ENCODE measurements around the gene CROCC2. TPM values are rescaled to one million over a fixed set of nuclear protein-coding genes. Genes with fewer than 3 reads are reported as not detected.

CROCC2 gene
- total and polyA plus RNA-seq, 7 donors: under 0.01 to 0.09 TPM; not detected in 5

DNA sequence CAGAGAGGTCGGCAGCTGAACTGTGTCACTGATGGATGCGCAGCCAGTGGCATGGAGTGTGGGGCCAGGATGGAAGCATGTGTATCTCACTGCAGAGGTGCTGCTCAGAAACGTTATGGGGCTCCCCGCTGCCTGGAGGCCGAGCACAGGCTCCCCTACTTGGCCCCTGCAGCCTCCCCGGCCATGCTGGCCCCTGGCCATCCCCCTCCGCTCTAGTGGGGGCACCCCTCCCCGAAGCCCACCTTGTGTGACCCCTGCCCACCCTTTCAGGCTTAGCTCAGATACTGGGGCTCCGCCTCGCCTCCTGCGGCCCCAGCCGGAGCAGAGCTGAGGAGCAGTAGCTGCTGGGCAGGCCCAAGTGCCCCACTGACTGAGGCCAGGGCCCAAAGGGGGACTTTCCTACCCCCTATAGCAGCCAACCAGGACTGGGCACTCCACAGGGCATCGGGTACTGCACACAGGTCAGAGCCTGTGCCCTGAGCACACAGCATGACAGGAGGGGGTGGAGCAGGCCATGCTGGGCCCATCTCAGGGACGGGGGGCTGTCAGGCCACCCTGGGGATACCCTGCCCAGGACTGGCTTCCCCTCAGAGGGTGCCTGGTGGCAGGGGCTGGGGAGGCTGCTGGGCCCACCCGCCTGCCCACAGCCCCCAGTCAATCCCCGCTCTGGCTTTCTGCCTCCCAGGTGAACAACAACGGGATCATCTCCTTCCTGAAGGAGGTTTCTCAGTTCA, 123.6 kb downstream of the CROCC2 start:
- Histone ChIP-seq H3K4me1 (no peaks in the 10 kb centered on the region), H3K27ac (no peak overlapping the region), H3K9me3 (peaks cover 0 to 10% (median 3%) of the 10 kb centered on the region in 4 donors), H3K4me3 (no peak overlapping the region), H3K36me3 (no peaks in the 10 kb centered on the region), H3K27me3 (no peaks in the 10 kb centered on the region)
- TF ChIP-seq, protein P1, sequence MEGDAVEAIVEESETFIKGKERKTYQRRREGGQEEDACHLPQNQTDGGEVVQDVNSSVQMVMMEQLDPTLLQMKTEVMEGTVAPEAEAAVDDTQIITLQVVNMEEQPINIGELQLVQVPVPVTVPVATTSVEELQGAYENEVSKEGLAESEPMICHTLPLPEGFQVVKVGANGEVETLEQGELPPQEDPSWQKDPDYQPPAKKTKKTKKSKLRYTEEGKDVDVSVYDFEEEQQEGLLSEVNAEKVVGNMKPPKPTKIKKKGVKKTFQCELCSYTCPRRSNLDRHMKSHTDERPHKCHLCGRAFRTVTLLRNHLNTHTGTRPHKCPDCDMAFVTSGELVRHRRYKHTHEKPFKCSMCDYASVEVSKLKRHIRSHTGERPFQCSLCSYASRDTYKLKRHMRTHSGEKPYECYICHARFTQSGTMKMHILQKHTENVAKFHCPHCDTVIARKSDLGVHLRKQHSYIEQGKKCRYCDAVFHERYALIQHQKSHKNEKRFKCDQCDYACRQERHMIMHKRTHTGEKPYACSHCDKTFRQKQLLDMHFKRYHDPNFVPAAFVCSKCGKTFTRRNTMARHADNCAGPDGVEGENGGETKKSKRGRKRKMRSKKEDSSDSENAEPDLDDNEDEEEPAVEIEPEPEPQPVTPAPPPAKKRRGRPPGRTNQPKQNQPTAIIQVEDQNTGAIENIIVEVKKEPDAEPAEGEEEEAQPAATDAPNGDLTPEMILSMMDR (IDR thresholded peaks at IDR 0.05): no peak
- TF ChIP-seq POLR2A (IDR thresholded peaks at IDR 0.05) (no peak), POLR2AphosphoS5 (IDR thresholded peaks at IDR 0.05) (no peak), EP300 (IDR thresholded peaks at IDR 0.05) (no peak)
- 89% methylated on average over 17 of the region's 17 CpGs for WGBS, 2 donors
- peak; percentile 52 for DNase-seq
- intact Hi-C loops (cut with DNase I): no loop called here

DNA sequence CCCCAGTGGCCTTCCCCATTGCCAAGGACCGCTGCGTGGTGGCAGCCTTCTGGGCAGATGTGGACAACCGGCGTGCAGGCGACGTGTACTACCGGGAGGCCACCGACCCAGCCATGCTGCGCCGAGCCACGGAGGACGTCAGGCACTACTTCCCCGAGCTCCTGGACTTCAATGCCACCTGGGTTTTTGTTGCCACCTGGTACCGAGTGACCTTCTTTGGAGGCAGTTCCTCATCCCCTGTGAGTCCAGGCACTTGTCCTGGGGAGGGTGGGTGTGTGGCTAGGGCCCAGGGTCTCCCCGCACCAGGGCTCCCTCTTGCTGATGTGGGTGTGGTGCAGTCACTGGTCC, 124.2 kb downstream of the CROCC2 start:
- H3K4me1 ChIP-seq: peaks cover 0 to 1% (median under 1%) of the 10 kb centered on the region in 4 donors
- no peak for TF ChIP-seq POLR2A (IDR thresholded peaks at IDR 0.05)
- TF ChIP-seq POLR2AphosphoS5 (IDR thresholded peaks at IDR 0.05): no peak
- no peak for TF ChIP-seq EP300 (IDR thresholded peaks at IDR 0.05)
- TF ChIP-seq, protein P1 (IDR thresholded peaks at IDR 0.05): no peak
- peaks cover 0 to 5% (median 2%) of the 10 kb centered on the region in 4 donors for H3K9me3 ChIP-seq
- peaks cover 0 to 4% (median 1%) of the 10 kb centered on the region in 3 donors for H3K27me3 ChIP-seq
- H3K27ac ChIP-seq: no peak overlapping the region
- intact Hi-C loops (cut with DNase I): no loop called here
- no peak overlapping the region for H3K4me3 ChIP-seq
- DNase-seq: no peak
- 96% methylated on average over 15 of the region's 15 CpGs for WGBS, 2 donors
- no peaks in the 10 kb centered on the region for H3K36me3 ChIP-seq

DNA sequence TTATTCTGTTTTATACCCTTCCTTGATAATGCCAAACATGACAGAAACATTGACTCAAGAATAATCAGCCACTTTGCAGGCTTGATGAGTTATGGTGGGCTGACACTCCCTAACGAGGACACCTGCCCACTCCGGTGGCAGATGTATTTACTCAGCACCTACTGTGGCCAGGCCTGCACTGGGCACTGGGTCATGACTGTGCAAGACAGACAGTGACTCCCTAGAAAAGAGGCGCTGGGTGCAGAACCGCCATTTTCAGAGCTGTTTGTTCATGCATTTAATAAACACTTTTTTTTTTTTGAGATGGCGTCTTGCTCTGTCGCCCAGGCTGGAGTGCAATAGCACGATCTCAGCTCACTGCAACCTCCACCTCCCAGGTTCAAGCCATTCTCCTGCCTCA, 124.7 kb downstream of the CROCC2 start:
- H3K27ac ChIP-seq: no peak overlapping the region
- H3K4me1 ChIP-seq: peaks cover 0 to 5% (median 2%) of the 10 kb centered on the region in 4 donors
- H3K36me3 ChIP-seq: no peaks in the 10 kb centered on the region
- H3K9me3 ChIP-seq: peaks cover 0 to 5% (median 0%) of the 10 kb centered on the region in 4 donors
- no peak for TF ChIP-seq POLR2A (IDR thresholded peaks at IDR 0.05)
- TF ChIP-seq, protein P1 (IDR thresholded peaks at IDR 0.05): no peak
- TF ChIP-seq EP300 (IDR thresholded peaks at IDR 0.05): no peak
- TF ChIP-seq POLR2AphosphoS5 (IDR thresholded peaks at IDR 0.05): no peak
- no peak overlapping the region for H3K4me3 ChIP-seq
- intact Hi-C loops (cut with DNase I): no loop called here
- WGBS, 2 donors: 92 to 94% methylated on average over 7 of the region's 7 CpGs
- peak; percentile 41 for DNase-seq
- peaks cover 0 to 7% (median 4%) of the 10 kb centered on the region in 3 donors for H3K27me3 ChIP-seq

DNA sequence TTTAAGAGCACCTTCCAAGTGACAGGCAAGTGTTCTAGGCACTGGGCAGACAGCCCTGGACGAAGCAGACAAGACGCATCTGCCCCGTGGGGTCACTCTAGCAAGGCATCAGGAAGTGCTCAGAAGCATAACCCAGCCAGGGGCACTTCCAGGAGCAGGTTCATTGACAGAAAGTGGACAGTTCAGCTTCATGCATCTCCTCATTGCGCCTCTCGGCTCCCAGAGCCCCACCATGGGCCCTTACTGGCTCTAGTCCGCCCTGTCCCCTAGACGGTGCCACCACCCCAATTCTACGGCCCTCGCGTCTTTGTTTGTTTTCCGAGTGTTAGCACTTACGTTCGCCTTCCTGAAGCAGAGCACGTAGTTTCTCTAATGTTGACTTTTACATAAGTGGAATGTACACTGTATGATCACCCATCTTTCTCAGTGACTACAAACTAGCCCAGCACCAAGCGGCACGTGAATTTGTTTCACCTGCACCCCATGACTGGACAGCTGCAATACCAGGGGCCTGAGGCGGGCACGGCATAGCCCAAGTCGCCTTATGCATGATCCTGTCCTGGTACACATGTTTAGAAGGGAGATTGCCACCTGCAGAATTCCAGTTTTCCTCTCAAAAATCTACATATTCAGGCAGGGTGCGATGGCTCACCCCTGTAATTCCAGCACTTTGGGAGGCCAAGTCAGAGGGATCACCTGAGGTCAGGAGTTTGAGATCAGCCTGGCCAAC, 125.5 kb downstream of the CROCC2 start:
- peaks cover 0 to 15% (median 10%) of the 10 kb centered on the region in 3 donors for H3K27me3 ChIP-seq
- no peaks in the 10 kb centered on the region for H3K9me3 ChIP-seq
- DNase-seq: peak; percentile 30
- intact Hi-C loops (cut with DNase I): no loop called here
- TF ChIP-seq EP300 (IDR thresholded peaks at IDR 0.05): no peak
- TF ChIP-seq, protein P1 (IDR thresholded peaks at IDR 0.05): no peak
- no peak for TF ChIP-seq POLR2AphosphoS5 (IDR thresholded peaks at IDR 0.05)
- no peak for TF ChIP-seq POLR2A (IDR thresholded peaks at IDR 0.05)
- H3K27ac ChIP-seq: no peak overlapping the region
- H3K4me1 ChIP-seq: peaks cover 0 to 12% (median 9%) of the 10 kb centered on the region in 4 donors
- no peak overlapping the region for H3K4me3 ChIP-seq
- 89 to 92% methylated on average over 20 of the region's 20 CpGs for WGBS, 2 donors
- no peaks in the 10 kb centered on the region for H3K36me3 ChIP-seq

Data from sigmoid colon (tissue), 7 donors.